Neuron (in vitro differentiated cells): ENCODE data around the gene NDFIP1.

ENCODE experiments used
- H2AFZ ChIP-seq: one replicate; pipeline ENCODE4 v1.6.1; 2013; ENCODE audit warnings: low read depth, mild to moderate bottlenecking, inconsistent platforms, low read length, moderate library complexity
- H3K27me3 ChIP-seq: one replicate; pipeline ENCODE4 v1.6.1; 2013; ENCODE audit warnings: low read length; ENCODE audit not compliant: insufficient read depth
- H3K36me3 ChIP-seq: one replicate; pipeline ENCODE4 v1.6.1; 2013; ENCODE audit warnings: low read length; ENCODE audit not compliant: insufficient read depth
- H3K4me1 ChIP-seq: one replicate; pipeline ENCODE4 v1.6.1; 2013; ENCODE audit warnings: low read length; ENCODE audit not compliant: insufficient read depth
- H3K4me3 ChIP-seq: 2 replicates; pipeline ENCODE4 v1.5.1; 2013; ENCODE audit warnings: mild to moderate bottlenecking, low read length, moderate library complexity
- H3K9me3 ChIP-seq: one replicate; pipeline ENCODE4 v1.6.1; 2013; ENCODE audit warnings: low read length

The NDFIP1 gene

GRCh38 chr5:142115937-142116614 lies 7.5 kb downstream of the NDFIP1 start:
- Histone ChIP-seq H3K36me3 (peaks cover 23% of the 10 kb centered on the region), H3K9me3 (peaks cover 7% of the 10 kb centered on the region), H3K4me1 (no peaks in the 10 kb centered on the region), H3K4me3 (no peak overlapping the region), H3K27me3 (no peaks in the 10 kb centered on the region), H2AFZ (no peak overlapping the region)

- Histone ChIP-seq H3K4me3 (no peak overlapping the region), H3K9me3 (peaks cover 3% of the 10 kb centered on the region), H3K27me3 (no peaks in the 10 kb centered on the region), H2AFZ (no peak overlapping the region), H3K36me3 (peaks cover 34% of the 10 kb centered on the region), H3K4me1 (no peaks in the 10 kb centered on the region)
These were observed 9.1 kb downstream of the NDFIP1 start for GRCh38 chr5:142117579-142118151.

- peaks cover 34% of the 10 kb centered on the region for H3K36me3 ChIP-seq
- peaks cover 5% of the 10 kb centered on the region for H3K9me3 ChIP-seq
- no peaks in the 10 kb centered on the region for H3K4me1 ChIP-seq
- H3K4me3 ChIP-seq: no peak overlapping the region
- no peak overlapping the region for H2AFZ ChIP-seq
- H3K27me3 ChIP-seq: no peaks in the 10 kb centered on the region
These were observed 9.6 kb downstream of the NDFIP1 start for GRCh38 chr5:142118155-142118686.

DNA sequence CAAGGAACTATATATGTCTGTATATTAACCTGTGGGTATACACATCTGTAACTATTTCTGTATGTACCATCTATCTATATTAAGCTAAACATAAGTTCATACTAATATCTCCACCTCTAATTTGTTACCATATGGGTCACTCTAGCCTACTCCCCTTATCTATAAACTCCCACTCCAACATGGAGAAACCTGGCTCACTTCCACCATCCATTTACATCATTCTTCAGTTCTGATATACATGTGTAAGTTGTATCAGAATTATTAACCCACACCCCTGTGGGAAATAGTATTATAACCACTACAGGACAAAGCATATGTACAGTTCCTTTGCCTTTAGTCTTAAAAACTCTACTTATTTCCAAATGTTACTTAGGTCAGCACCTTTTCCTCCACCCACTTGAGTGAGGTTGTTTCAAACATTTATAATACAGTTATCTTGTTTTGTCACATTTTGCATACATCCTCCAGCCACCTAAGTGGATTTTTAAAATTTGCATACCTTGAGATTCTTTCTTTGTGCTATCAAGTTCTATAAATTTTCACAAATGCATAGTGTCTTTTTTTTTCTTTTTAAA lies 10.6 kb downstream of the NDFIP1 start:
- H3K36me3 ChIP-seq: peaks cover 29% of the 10 kb centered on the region
- H3K4me1 ChIP-seq: no peaks in the 10 kb centered on the region
- peaks cover 8% of the 10 kb centered on the region for H3K9me3 ChIP-seq
- no peak overlapping the region for H2AFZ ChIP-seq
- H3K4me3 ChIP-seq: no peak overlapping the region
- no peaks in the 10 kb centered on the region for H3K27me3 ChIP-seq

GRCh38 chr5:142120247-142120935 lies 11.8 kb downstream of the NDFIP1 start:
- peaks cover 28% of the 10 kb centered on the region for H3K36me3 ChIP-seq
- no peaks in the 10 kb centered on the region for H3K27me3 ChIP-seq
- H3K9me3 ChIP-seq: peaks cover 13% of the 10 kb centered on the region
- H3K4me1 ChIP-seq: no peaks in the 10 kb centered on the region
- no peak overlapping the region for H3K4me3 ChIP-seq
- H2AFZ ChIP-seq: no peak overlapping the region

DNA sequence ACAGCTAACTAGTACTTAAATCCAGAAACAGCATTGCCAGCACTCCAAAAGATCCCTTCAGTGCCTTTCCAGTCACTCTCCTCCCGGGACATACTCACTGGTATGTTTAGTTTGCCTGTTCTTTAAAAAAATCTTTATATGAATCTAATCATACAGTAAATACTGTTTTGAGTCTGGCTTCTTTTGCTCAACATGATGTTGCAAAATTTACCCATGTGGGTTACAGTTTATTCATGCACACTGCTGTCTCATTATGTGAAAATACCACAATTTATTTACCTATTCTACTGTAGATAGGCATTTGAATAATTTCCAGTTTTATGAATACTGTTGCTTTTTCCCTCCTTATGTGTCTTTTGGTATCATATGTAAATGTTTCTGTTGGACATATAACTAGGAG lies 13.5 kb downstream of the NDFIP1 start:
- Histone ChIP-seq H3K27me3 (no peaks in the 10 kb centered on the region), H3K4me1 (no peaks in the 10 kb centered on the region), H3K9me3 (peaks cover 16% of the 10 kb centered on the region), H2AFZ (no peak overlapping the region), H3K4me3 (no peak overlapping the region), H3K36me3 (peaks cover 26% of the 10 kb centered on the region)

GRCh38 chr5:142125378-142125777 lies 16.8 kb downstream of the NDFIP1 start:
- no peaks in the 10 kb centered on the region for H3K27me3 ChIP-seq
- no peaks in the 10 kb centered on the region for H3K4me1 ChIP-seq
- H3K9me3 ChIP-seq: peaks cover 19% of the 10 kb centered on the region
- H3K4me3 ChIP-seq: no peak overlapping the region
- H3K36me3 ChIP-seq: peaks cover 19% of the 10 kb centered on the region
- H2AFZ ChIP-seq: no peak overlapping the region

- Histone ChIP-seq H3K36me3 (peaks cover 15% of the 10 kb centered on the region), H3K4me1 (no peaks in the 10 kb centered on the region), H2AFZ (no peak overlapping the region), H3K9me3 (peaks cover 19% of the 10 kb centered on the region), H3K4me3 (no peak overlapping the region), H3K27me3 (no peaks in the 10 kb centered on the region)
These were observed 17.4 kb downstream of the NDFIP1 start for GRCh38 chr5:142125963-142126362.

- Histone ChIP-seq H3K27me3 (no peaks in the 10 kb centered on the region), H2AFZ (no peak overlapping the region), H3K9me3 (peaks cover 14% of the 10 kb centered on the region), H3K36me3 (peaks cover 27% of the 10 kb centered on the region), H3K4me3 (no peak overlapping the region), H3K4me1 (no peaks in the 10 kb centered on the region)
These were observed 20.2 kb downstream of the NDFIP1 start for GRCh38 chr5:142128675-142129208.

DNA sequence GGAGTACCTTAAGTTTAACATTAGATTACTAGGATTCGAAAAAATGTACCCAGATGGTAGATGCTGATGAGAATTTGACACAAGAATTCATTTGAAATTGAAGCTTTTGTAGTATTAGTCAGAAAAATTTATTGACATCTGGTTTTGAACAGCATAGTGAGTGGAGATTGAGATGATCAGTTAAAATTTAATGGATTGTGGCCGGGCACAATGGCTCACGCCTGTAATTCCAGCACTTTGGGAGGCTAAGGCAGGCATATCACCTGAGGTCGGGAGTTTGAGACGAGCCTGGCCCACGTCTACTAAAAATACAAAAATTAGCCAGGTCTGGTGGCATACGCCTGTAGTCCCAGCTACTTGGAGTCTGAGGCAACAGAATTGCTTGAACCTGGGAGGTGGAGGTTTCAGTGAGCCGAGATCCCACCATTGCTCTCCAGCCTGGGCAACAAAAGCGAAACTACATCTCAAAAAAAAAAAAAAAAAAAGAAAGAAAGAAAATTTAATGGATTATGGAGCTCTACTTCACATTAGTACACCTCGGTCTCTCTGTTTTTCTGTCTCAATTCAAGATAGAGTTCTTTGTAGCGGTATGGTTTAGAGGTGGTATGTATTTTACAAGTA lies 21.0 kb downstream of the NDFIP1 start:
- Histone ChIP-seq H3K4me3 (no peak overlapping the region), H2AFZ (no peak overlapping the region), H3K27me3 (no peaks in the 10 kb centered on the region), H3K36me3 (peaks cover 33% of the 10 kb centered on the region), H3K4me1 (no peaks in the 10 kb centered on the region), H3K9me3 (peaks cover 10% of the 10 kb centered on the region)

- Histone ChIP-seq H3K4me1 (no peaks in the 10 kb centered on the region), H3K36me3 (peaks cover 45% of the 10 kb centered on the region), H3K9me3 (peaks cover 2% of the 10 kb centered on the region), H2AFZ (no peak overlapping the region), H3K27me3 (no peaks in the 10 kb centered on the region), H3K4me3 (no peak overlapping the region)
These were observed 22.8 kb downstream of the NDFIP1 start for GRCh38 chr5:142131394-142131793.

DNA sequence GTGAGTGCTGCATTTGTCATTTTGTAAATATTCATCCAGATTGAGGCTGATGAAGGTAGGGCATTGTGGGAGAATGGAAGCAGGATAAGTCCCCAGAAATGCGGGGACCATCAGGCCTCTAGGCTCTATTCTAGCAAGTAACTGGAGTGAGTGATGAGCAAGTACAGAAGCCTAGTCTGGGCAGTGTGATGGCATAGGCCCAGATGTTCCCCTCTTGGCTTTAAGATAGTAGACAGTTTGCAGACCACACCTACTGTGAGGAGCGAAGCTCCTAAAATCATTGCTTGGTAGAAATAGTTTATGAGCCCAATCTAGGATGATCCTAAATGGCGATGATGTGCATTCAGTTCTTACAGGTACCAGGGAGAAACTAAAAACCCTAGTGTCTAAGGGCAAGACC lies 24.3 kb downstream of the NDFIP1 start:
- peaks cover 52% of the 10 kb centered on the region for H3K36me3 ChIP-seq

More for the DNA sequence above, 24.3 kb downstream of the NDFIP1 start:
- Histone ChIP-seq H2AFZ (no peak overlapping the region), H3K27me3 (no peaks in the 10 kb centered on the region), H3K4me1 (no peaks in the 10 kb centered on the region), H3K9me3 (no peaks in the 10 kb centered on the region), H3K4me3 (no peak overlapping the region)
